DMS53 treated with DMSO at 0.1 percent for 48 hours (cell line): ENCODE measurements around the gene OSER1.

Experiments used
- DNase-seq: peaks from one replicate; lab custom pipeline; 2025; ENCODE audit not compliant: unreplicated experiment; lab: John Stamatoyannopoulos, UW

The OSER1 gene

DNA sequence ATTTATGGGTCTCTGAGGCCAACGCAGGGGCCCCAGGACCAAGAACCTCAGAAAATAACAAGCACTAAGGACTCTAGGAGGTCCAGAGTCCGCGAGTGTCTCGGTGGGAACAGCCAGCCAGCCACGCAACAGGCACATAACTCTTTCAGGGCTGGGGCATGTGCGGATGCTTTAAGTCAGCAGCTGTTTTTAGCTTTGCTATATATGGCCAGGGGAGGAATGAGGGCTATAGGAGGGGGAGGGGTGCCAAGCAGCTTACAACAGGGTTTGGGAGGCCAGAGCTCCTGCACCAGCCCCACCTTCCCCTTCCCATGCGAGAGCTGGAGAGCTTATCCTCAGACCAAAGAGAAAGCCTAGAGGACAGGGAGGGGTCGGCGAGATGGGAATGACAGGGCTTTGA is 29.8 kb downstream of the OSER1 start:
- no peak for DNase-seq

DNA sequence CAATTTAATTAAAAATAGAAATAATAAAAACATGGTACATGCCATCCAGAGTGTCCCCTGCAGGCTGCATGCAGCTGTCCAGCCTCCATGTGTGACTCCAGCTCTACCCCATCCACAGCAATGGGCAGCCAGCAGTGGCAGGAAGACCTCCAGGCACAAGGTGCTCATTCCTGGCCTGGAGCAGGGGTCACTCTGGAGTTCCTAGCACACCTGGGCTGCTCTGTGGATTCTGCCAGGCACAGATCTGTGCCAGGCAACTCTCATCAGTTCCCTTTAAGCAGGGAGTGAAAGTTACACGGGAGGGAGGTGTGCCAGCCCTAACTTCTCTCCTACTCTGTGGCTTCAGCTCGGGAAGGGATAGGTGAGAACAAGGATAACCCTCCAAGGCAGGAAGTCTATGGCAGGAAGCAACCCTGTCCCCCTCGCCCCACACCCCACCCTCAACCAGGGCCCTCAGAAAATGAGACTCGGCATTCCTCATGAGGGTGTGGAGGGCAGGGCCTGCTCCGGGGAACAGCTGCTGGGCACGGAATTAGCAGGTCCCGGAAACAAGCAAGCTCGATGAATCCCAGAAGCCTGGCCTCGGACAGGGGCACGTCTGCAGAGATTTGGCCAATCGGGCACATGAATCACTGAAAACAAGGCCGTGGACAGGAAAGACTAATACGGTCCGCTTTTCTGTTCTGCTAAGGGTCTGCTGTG is 33.6 kb downstream of the OSER1 start:
- no peak for DNase-seq

GRCh38 chr20:44174996-44175765 is 35.4 kb downstream of the OSER1 start:
- no peak for DNase-seq

- DNase-seq, result no peak
These were observed 36.7 kb downstream of the OSER1 start for GRCh38 chr20:44173846-44174245.

GRCh38 chr20:44173116-44173515 is 37.5 kb downstream of the OSER1 start:
- no peak for DNase-seq

DNA sequence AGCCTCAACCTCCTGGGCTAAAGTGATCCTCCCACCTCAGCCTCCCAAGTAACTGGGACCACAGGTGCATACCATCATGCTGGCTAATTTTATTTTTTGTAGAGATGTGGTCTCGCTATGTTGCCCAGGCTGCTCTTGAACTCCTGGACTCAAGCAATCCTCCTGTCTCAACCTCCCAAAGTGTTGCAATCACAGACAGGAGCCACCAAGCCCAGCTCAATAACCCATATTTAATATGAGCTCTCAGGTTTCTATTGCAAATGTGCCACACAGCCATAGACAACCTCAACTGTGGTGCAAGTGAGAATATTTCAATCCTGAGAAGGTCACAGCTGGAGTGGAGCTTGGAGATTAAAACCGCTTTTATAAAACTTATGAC is 38.0 kb downstream of the OSER1 start:
- DNase-seq, result no peak

DNA sequence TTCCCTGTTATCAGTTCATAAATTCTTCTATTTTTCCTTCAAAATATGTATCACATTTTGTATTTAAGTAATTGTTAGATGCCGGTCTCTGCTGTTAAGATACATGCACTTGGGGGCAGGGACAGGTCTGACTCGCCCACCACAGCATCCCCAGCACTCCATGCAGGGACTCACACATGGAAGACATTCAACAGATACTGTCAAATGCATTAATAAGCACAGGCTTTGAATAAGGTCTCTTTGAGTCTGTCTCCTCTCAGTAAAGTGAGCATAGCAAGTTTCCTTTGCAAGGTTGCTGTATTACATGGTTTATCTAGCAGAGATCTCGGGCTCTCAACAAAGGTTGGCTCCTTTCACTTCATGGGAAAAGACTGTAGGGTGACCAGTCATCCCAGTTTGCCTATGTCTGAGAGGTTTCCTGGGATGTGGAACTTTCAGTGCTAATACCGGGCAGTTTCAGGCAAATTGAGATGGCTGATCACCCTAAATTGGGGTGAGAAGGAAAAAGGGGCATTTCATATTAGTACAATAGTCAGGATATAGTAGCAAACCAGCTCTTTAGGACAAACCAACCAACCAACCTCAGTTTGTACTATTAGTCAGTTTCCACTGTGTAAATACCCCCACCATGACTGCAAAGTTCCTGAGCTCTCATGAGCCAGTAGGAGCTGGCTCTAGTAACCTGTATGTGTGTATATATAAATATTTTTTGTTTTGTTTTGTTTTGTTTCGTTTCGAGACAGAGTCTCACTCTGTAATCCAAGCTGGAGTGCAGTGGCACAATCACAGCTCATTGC is 38.6 kb downstream of the OSER1 start:
- DNase-seq, result no peak

DNA sequence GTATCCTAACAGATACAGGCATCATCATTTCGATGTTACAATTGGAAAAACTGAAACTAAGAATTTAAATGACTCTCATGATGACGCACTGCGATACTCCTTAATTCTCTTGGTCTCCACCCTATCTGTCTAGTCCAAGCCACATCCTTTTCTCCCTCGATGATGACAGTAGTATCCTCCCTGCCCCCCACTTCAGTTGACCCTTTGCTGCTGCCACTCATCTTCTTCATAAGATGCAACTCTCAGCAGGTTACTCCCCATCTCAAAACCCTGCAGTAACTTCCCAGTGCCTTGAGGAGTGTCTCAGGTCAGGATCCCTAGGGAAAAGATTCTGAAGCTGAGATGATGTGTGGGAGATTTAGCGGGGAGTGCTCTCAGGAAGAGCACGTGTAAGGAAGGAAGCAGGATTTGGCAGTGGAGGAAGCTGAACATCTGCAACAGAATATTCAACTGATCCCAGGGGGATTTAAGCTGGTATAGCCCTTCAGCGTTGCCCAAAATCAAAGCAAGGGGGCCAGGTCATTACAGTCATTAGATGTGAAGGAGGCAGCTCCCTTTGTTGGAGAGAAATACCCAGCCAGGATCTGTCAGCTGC is 39.7 kb downstream of the OSER1 start:
- no peak for DNase-seq

DNA sequence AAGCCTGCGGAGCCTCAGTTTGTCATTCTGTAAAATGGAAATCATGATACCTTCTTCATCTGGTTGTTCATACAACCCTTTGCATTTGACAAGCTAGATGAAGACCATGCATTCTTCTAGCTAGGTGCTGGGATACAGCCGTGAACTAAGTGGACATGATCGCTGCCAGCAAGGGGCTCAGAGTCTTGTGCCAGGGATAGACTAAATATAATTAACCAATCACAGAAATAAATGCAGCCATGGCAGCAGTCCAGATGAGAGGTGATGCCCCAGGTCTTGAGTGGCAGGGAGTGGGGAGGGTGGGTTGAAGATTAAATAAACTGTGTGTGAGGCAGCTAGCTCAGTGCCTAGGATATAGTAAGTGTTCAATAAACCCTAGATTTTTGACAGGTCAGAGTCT is 42.8 kb downstream of the OSER1 start:
- DNase-seq, result no peak

DNA sequence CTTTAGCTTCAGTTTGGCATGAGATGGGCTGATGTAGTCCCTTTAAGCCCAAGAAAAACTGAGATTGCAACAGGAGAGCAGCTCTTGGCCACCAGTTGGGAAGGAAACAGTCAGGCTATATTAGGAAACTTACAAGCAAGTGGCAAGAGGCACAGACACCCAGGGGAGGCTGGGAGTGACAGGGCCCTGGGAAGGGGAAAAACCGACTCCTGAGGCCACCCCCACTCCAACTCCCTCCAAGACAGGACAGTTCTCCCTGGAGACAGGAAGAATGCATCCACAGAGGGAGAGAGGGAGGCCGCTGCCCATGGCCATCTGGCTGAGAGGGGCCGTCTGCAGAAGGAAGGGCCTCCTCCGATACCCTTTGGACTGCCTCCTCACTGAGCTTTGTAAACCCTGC is 44.1 kb downstream of the OSER1 start:
- no peak for DNase-seq

DNA sequence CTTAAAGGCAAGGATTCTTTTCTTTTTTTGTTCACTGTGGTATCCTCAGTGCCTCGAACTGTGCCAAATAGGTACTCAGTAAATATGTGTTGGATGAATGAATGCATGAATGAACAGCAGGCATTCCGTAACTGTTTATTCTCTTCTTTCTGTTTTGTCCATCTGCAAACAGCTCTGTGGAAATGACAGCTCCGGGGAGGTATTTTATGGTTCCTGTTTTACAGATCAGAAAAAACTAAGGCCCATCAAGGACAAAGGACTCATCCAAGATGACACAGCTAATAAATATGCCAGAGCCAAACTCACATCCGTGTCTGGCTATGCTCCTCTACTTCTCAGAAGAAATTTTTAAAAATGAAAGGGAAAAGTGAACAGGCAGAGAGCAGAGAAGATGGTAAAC is 44.6 kb downstream of the OSER1 start:
- no peak for DNase-seq

DNA sequence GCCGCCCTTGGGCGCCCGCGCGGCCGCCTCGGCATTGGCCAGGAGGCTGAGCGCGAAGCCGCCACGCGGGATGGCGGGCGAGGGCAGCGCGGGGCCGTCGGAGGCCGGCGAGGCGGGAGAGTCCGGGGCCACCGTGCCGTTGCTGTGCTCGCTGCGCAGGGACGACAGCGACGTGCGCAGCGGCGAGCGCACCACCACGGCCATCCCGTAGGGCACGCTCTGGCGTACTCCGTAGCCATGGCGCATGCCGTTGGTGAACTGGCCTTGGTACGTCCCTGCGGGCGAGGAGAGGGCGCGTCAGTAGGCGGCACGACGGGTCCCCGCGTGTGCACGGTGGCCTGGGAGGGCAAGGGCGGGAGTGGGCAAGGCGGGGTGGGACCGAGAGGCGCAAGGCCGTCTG is 50.4 kb downstream of the OSER1 start:
- DNase-seq, result no peak

- no peak for DNase-seq
These were observed 50.9 kb downstream of the OSER1 start for GRCh38 chr20:44159711-44160110.

DNA sequence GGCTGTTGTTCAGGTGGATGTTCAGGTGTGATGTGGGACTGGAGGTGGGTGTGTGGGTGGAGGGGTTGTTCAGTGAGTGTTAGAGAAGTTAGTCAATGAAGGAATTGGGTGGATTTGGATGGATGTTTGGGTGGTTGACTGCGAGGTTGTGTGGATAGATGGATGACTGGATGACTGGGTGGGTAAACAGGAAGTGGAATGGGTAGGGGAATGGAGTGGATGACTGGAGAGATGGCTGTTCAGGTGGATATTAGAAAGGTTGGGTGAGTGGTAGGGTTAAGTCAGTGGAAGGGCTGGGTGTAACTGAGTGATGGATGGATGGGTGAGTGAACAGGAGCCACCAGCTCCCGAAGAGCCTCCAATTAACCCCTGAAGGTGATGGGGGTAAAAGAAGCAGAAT is 51.4 kb downstream of the OSER1 start:
- DNase-seq, result no peak

GRCh38 chr20:44157061-44157460 is 53.5 kb downstream of the OSER1 start:
- no peak for DNase-seq

DNA sequence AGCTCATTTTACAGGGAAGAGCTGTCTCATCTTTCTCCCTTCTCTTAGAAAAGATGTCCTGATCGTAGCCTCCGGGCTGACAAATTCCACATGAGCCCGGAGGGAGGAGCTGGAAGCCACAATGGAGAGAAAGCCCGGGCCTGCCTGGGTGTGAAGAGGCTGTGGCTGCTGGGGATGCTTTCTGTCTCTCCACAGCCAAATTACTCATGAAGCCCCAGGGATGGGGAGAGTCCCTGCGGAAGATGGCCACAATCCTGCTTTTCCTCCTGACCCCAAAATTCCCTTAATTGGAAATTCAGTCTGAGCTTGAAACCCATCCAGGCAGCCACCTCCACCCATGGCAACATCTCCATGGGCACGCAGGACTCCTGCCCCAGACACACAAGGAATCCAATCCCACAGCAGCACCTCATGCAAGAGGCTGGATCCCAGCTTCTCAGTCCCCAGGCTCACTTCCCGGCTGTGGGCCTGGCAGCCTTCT is 56.0 kb downstream of the OSER1 start:
- no peak for DNase-seq

DNA sequence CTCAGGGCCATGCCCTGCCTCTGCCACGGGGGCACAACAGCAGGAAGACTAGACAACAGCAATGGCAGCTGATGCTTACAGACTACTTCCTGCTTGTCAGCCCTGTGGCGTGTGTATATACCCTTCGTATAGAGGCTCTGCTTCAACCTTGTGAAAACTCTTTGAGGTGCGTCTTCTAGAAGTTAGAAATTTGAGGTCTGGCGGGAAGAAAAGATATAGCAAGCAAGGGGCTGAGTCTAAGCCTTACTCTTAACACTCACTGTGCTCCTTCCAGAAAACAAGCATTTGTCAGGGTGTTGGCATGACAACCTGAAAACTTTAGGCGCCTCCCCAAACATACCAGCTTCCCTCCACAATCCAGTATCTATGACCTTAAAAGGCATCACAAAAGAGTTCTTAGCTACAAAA is 56.9 kb downstream of the OSER1 start:
- no peak for DNase-seq

GRCh38 chr20:44151621-44152416 is 58.8 kb downstream of the OSER1 start:
- DNase-seq, result no peak

DNA sequence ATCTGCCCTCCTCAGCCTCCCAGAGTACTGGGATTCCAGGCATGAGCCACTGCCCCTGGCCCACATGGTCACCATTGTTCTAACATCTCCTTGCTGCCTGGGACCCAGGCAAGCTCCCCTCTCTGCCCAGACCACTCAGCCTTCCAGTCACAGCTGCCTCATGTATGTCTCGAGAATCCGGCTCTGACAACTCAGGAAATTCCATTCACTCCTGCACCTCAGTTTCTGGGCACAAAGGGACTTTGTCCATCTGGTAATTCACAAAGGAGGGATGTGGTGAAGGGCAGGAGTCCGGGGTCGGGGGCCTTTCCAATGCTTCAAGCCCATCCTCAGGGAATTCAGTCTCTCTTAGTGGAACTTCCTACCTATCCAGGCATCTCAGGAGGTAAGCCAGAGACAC is 64.3 kb downstream of the OSER1 start:
- DNase-seq, result no peak
